Mucosa of stomach (tissue), 1 donor: ENCODE data around the gene CENPE.

Experiments
- H3K27me3 ChIP-seq: one replicate; pipeline ENCODE4 v1.7.0; 2013; ENCODE audit warnings: mild to moderate bottlenecking, low read length; ENCODE audit not compliant: control insufficient read depth, insufficient read depth
- H3K36me3 ChIP-seq: one replicate; pipeline ENCODE4 v1.7.0; 2013; ENCODE audit warnings: low read length; ENCODE audit not compliant: control insufficient read depth, insufficient read depth
- H3K4me1 ChIP-seq: one replicate; pipeline ENCODE4 v1.7.0; 2013; ENCODE audit warnings: mild to moderate bottlenecking, low read length; ENCODE audit not compliant: control insufficient read depth, insufficient read depth
- H3K4me3 ChIP-seq: one replicate; pipeline ENCODE4 v1.7.0; 2013; ENCODE audit warnings: low read length
- H3K9ac ChIP-seq: one replicate; pipeline ENCODE4 v1.7.0; 2013; ENCODE audit warnings: mild to moderate bottlenecking, low read length, moderate library complexity
- H3K9me3 ChIP-seq: one replicate; pipeline ENCODE4 v1.7.0; 2013; ENCODE audit warnings: mild to moderate bottlenecking, low read length, moderate library complexity; ENCODE audit not compliant: control insufficient read depth
- donor health status: Pancreatic carcinoma.

The CENPE gene

DNA sequence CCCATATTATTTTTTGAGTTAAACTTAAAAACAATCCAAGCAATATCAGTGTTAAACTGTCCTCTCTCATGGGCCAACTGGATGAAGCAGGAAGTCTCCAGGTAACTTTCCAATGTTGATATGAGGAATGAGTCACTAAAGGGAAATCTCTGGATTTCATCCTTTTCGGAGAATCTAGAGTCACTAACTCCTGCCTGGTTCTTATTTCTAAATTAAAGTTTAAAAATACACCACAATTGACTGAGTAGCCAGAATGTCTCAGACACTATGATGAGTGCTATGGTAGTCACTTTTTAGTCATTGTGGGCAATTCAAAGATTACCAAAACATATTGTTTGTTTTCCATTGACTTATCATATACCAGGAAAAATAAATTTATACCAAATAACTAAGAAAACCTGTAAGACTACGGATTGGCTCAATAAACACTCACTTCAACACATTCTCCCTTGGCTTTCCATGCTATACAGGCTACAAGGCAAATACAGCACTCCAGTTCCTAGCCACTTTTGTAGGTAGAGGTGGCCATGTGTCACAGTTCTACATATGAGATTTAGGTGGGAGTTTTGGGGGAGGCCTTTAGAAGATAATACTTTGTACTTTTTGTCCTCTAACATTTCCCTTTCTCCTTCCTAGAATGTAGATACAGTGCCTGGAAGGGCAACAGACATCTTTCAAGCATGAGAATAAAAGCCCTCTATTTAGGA is 130.1 kb downstream of the CENPE start:
- Histone ChIP-seq H3K9me3 (no peaks in the 10 kb centered on the region), H3K9ac (no peak overlapping the region), H3K27me3 (no peaks in the 10 kb centered on the region), H3K36me3 (no peaks in the 10 kb centered on the region), H3K4me1 (peaks cover 4% of the 10 kb centered on the region), H3K4me3 (no peak overlapping the region)

DNA sequence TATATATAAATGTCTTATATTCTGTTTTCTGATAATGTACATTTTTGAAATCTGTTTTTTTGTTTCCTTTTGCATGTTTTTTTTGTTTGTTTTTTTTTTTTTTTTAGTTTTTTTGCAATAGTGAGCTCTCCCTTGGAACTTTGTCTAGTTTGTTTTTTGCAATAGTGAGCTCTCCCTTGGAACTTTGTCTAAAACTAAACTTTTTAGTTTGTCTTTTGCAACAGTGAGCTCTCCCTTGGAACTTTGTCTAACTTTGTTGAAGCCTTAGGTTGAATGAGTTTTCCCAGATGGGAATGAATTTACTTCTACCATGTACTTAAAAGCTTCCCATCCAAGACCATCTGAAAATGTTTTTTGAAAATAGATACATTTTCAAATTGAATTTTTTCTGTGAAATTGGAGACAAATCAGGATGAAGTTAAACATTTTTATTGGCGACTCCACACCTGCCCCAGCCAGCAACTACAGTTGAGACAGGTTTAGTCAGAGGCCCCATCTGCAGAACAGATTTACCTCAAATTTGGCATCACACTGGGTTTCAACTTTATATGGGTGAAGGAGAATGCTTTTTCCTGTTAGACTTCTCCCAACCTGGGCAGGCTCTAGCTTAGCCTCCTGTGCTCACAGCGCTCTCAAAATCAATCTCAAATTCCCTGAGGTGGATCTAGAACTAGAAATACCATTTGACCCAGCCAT is 137.5 kb downstream of the CENPE start:
- Histone ChIP-seq H3K9me3 (no peaks in the 10 kb centered on the region), H3K4me3 (no peak overlapping the region), H3K36me3 (no peaks in the 10 kb centered on the region), H3K9ac (no peak overlapping the region), H3K27me3 (no peaks in the 10 kb centered on the region), H3K4me1 (no peaks in the 10 kb centered on the region)
